Left colon (tissue), 2 donors: Measurements from ENCODE around the gene KCNMB2. TPM values are rescaled to one million over a fixed set of nuclear protein-coding genes. Genes with fewer than 3 reads are reported as not detected.
"Not testable (repeated sequence)": the region's sequence is repeated elsewhere in the genome, so short reads cannot be mapped to it uniquely, and the experiment has no call there.

Experiments used
- ATAC-seq: fragments of 200-7000 bp; cut with Tn5 transposase; one replicate; pipeline ENCODE4 v1.9.1; 2020; ENCODE audit warnings: mild to moderate bottlenecking, moderate library complexity
- DNase-seq, 2 donors: peaks; one replicate each; pipeline ENCODE4 v3.0.0-alpha.2; 2020
- intact Hi-C, 2 donors: fragments of 100-400 bp; cut with DNase I in 1 of 2; cut with micrococcal nuclease in 1 of 2; formaldehyde crosslinking; loops; one replicate each; pipeline versions ENCODE4 v1.11.2 to v1.14.0; 2022; cut with DNase I, micrococcal nuclease
- total RNA-seq, 2 donors: library from RNA; stranded (reverse); fragmentation: NEBNext Ultra II Directional; extraction: Animal tissue kit (Norgen Biotek cat#: 25700); gene quantifications; one replicate each; pipeline ENCODE4 v1.2.1, GENCODE V29; 2021
- donor health status: DM: no; HTN: no; CAD: no.
- donor health status: DM: yes; HTN: yes; CAD: no.

KCNMB2 gene
- total RNA-seq, 2 donors from 2014 or later: 0.31 TPM; not detected in 1

GRCh38 chr3:178718995-178719635 is 182.9 kb downstream of the KCNMB2 start:
- intact Hi-C loops: no loop called here
- no peak for DNase-seq
- ATAC-seq: peak; percentile 86

- no peak for ATAC-seq
- DNase-seq: no peak
- intact Hi-C loops: no loop called here
These were observed 196.6 kb downstream of the KCNMB2 start for GRCh38 chr3:178732824-178733223.

DNA sequence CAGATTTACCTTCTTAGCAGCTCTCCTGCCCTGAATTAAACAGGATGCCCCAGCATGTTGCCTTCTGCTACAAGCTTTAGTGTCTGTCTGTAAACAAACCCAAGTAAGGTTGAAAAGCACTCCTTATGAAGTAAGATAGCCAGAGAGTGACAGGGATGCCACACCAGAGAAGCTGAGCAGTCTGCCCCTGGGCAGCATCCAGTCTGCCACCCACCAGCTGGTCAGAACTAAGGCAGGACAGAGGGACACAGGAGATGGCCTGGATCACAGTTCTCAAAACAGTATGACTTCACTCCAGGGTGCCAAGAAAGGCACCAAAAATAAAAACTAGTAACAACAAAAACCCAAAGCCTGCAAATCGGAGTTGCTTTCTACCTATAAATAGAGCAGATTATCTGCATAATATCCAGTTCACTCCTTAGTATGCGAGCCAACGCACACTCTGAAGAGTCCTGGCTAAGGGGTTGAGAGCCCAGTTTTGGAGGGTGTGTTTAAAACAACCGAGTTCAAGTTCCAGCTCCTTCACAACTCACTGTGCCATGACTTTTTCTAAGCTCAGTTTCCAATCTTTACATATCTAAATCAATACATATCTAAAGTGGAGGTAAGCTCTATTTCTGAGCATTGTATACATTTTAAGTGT is 198.9 kb downstream of the KCNMB2 start:
- ATAC-seq (no peak), DNase-seq (no peak)
- intact Hi-C loops: no loop called here

DNA sequence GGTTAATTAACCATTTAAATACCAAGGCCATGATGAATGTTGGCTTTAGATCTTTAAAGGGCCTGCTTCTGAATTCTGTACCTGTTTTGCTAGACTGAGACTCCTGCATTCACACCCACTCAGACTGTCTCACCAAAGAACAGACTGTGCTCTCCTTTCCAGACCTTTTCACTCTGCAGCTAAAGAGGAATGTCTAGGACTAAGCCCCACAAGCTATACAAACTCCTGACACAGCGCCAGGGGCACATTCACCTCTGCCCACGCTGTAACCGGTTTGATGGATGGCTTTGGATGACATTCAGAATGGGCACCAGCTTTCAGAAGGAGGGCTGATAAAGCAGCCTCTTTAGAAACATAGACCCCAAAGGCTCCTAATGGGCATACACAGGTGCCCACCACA is 200.1 kb downstream of the KCNMB2 start:
- intact Hi-C loops: no loop called here
- ATAC-seq (no peak), DNase-seq (no peak)

- no peak for DNase-seq
- intact Hi-C loops: no loop called here
These were observed 203.5 kb downstream of the KCNMB2 start for GRCh38 chr3:178739720-178740119.

DNA sequence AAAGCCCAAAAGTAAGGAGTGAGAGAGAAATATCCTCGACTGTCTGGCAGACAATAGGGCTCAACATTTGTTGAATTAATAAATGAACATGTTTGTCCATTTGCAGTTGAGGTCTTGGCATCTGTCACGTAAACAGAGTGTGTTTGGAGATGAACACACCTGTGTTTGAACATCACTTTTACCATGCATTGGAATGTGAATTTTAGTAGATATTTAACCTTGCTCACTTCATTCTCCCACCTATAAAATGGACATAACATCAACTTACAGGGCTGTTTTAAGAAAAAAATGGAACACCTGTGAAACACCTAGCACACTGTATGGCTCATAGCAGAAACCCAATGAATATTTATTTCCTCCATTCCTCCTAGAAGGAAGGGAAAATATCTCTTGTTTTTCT is 204.8 kb downstream of the KCNMB2 start:
- DNase-seq (no peak), ATAC-seq (peak; percentile 77)
- intact Hi-C loops: no loop called here

More at GRCh38 chr3:178739720-178740119, 203.5 kb downstream of the KCNMB2 start:
- ATAC-seq: no peak

GRCh38 chr3:178743297-178743696 is 207.1 kb downstream of the KCNMB2 start:
- DNase-seq: no peak
- intact Hi-C loops: no loop called here
- ATAC-seq: no peak

GRCh38 chr3:178745861-178746655 is 209.8 kb downstream of the KCNMB2 start:
- intact Hi-C loops, ATAC-seq, DNase-seq: not testable (repeated sequence)

DNA sequence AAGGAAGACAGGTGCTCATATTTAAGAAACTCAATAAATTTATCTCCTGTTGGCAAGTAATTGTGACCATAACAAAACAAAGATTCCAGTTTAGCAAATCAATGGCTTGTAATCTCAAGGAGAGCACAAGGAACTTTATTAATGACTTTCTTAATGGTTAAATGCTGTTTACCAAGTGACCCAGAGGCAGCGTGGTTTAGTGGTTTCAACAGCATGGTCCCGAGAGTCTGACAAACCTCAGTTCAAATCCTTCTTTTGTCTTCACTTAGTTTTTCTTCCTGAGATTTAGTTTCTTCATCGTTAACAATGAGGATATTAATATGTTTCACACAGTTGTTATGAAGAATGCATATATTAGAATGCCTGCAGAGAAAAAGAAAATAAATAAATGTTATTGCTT is 212.6 kb downstream of the KCNMB2 start:
- ATAC-seq (no peak), DNase-seq (no peak)
- intact Hi-C loops: no loop called here

- intact Hi-C loops: no loop called here
These were observed 213.2 kb downstream of the KCNMB2 start for GRCh38 chr3:178749471-178749870.

DNA sequence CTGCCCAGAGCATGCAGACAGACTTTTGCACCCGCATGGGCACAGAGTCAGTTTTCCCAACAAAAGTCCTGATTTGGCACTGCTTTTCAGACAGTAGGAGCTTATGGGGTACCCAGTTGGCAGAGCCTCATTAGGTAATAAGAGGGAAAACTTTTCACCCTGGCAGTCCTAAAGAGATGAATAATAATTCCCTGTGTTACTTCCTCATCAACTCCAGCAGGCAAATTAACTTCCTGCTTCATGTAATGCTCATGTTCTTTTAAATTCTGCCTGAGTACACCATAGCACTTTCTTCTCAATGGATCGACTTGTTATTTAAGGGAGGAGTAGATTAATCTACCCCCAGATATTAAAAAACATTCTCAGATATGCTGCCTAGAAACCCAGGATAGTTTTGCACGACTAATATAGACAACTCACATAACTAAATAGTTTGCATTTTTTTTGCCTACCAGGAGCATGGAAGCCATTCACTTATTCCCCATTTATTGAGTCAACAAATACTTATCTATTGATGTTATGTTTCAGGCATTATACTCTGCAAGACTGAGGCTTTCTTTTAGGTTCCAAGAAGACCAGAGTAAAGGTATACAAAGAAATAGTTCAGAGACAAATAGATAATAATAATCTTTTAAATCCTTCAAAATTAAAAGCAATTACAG is 214.5 kb downstream of the KCNMB2 start:
- peak; percentile 72 for ATAC-seq
- intact Hi-C loops: no loop called here

More at GRCh38 chr3:178749471-178749870, 213.2 kb downstream of the KCNMB2 start:
- ATAC-seq: no peak
- DNase-seq: no peak

GRCh38 chr3:178752843-178753242 is 216.6 kb downstream of the KCNMB2 start:
- DNase-seq: no peak
- ATAC-seq: no peak
- intact Hi-C loops: no loop called here

More for the DNA sequence above, 214.5 kb downstream of the KCNMB2 start:
- peak in 1 of 2 donors; percentile 4 for DNase-seq

GRCh38 chr3:178754852-178755510 is 218.7 kb downstream of the KCNMB2 start:
- ATAC-seq: no peak
- intact Hi-C loops: no loop called here
- no peak for DNase-seq

DNA sequence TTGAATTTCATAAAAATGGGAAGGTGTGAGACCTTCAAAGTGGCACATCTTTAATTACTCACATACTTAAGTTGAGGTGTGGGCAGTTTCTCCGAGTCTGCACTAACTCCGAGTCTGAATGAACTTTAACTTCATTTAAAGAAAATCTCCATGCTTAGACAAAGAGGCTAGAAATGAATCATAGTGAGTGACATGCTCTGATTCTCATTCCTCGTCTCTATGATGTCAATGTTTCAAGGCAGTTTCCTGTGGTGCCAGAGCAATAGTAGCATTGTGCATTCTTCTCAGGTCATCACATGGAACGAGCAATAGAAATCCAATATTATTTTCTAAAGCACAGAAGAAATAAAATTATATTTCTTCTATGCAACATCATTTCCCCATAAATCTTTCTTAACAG is 224.8 kb downstream of the KCNMB2 start:
- ATAC-seq (no peak), DNase-seq (no peak)
- intact Hi-C loops: no loop called here

- ATAC-seq (no peak), DNase-seq (no peak)
- intact Hi-C loops: no loop called here
These were observed 225.2 kb downstream of the KCNMB2 start for GRCh38 chr3:178761461-178761860.

GRCh38 chr3:178762385-178762784 is 226.1 kb downstream of the KCNMB2 start:
- ATAC-seq (no peak), DNase-seq (no peak)
- intact Hi-C loops: no loop called here

- ATAC-seq (no peak), DNase-seq (no peak)
- intact Hi-C loops: no loop called here
These were observed 229.2 kb downstream of the KCNMB2 start for GRCh38 chr3:178765472-178765871.

DNA sequence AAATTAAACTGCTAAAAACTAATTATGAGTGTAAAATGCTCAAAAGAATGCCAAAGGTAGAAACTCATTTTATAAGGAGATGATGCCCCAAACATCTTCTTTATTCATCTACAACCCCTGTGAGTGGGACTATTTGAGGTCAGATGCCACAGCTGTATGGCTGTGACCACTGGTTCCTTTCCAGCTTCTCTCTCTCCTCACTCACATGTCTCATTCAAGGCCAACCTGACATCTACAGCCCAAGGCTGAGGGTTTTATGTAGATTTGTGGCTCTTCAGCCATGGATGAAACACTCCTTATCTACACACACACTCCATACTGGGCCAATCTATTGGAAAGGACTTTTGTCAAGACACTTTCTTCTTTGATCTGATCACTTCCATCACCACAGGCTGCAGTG is 231.3 kb downstream of the KCNMB2 start:
- no peak for ATAC-seq
- intact Hi-C loops: no loop called here
- DNase-seq: no peak
